Measurements from ENCODE around the gene CLTA.

CLTA gene

DNA sequence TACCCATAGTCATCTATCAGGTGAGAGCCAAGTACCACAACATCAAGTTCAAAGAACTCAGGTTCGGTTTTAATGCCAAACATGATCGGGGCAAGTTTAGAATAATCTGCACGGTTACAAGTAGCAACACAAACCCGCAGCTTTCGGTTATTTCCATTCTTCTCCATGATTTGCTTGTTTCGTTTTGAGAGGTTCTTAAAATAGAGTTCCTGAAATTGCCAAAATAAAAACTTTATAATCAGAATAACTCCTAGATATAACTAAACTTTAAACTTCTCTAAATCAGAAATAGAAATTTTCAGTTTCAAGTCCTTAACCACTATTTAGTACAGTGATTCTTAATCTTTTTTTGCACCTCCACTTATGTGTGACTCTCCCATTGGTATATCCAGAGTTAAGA is 58.5 kb downstream of the CLTA start:
- DNase-seq, result no peak

DNA sequence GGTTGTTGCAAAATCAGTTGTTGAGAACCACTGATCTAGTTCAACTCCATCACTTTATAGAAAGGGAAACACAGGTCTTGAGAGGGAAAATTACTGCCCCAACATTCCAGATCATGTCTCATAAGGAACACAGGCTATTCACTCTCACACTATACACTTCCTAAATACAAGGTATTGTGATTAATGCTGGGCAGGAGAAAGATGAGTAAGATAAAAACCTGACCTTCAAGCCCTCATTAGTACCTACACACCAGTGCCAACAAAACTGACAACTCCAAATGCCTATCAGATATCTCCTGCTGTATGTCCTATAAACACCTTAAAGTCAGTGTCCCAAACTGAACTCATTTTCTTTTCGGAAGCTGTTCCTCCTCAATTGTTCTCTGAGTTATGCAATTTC is 59.4 kb downstream of the CLTA start:
- DNase-seq, result no peak

DNA sequence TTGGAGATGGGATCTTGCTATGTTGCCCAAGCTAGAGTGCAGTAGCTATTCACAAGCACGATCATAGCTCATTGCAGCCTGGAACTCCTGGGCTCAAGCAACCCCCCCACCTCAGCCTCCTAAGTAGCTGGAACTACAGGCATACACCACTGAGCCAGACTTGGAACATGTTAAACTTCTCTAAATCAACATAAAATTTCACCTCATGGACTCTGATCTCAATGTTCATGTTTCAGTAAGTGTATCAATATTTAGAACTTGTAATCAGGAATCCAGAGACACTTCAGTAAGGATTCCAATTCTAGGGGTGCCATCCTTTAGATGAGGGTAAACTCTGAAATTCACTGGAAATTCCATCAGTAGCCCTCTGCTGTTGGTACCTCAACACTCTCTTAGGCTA is 60.7 kb downstream of the CLTA start:
- DNase-seq, result no peak

DNA sequence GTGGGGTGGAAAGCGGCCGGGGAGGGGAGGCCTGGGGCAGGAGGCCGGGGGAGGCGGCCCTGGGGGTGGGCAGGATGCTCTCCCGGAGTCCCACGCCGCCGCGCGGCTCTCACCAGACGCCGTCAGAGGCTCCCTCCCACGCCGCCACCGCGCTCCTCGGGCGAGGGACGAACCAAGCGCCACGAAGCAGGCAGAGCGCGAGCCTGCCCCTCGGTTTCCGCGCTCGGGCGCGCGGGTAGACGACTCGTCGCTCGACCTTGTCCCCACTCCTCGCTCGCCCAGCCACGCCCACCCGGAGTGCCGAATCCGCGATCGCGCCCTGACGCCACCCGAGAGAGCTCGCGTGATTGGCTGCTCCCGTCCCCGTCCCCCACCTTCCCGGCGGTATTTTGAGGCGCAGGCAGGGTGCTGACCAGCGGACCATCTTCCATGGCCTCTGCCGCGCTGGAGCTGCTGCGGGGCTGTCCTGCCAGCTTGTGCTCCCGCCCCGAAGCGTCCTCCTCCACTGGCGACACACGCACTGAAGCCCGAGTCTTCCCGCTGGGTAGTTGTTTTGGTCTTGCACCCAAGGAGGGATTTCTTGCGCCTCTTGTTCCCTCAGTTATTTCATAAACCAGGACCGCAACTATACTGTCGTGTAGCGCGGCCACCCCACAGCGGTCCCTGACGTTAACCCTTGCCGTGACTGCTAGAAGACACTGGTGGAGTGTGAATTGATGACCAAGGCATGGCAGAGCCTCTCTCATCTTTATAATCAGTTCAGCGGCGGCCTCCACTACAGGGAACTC is 67.7 kb downstream of the CLTA start, which contains the start of gene GNE:
Gene GNE, minus strand, starts transcription at position 241 of the 788 bp plus-strand sequence. CDS start 9,093 bp downstream, outside the sequence.
- peak; percentile 98 for DNase-seq

DNA sequence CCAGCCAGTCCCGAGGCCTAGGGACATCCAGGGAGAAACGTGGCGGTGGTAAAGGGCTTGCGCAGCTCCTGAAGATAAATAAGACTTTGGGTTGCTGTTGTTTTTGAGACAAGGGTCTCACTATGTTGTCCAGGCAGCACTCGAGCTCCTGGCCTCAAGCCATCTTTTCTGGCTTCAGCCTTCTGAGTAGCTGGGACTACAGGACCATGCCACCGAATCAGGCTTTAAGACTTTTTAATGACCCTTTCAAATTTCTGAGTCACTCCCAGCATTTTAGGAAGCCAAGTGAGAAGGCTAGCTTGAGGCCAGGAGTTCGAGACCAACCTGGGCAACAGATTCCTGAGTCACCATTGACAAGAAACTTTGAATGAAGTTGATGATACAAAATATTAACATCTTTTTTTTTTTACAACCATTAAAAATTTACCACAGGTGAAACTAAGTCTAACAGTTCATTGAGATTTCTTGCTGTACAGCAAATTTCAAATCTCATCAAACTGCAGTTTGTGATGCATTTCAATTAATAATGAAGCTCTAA is 68.3 kb downstream of the CLTA start:
- DNase-seq, result no peak
